Stimulated activated CD8-positive, alpha-beta memory T cell treated with anti-CD3 and anti-CD28 coated beads, Interleukin-12 subunit alpha, Interleukin-12 subunit beta, amount 100 ng/mL, for 4 hours (primary cell): Measurements from ENCODE around the gene OTUD6A.

Experiments used
- DNase-seq: peaks from one replicate; pipeline ENCODE4 v3.0.0-alpha.2; 2020; ENCODE audit warnings: low read depth

Gene OTUD6A

GRCh38 chrX:70062076-70062475, at the start of gene OTUD6A:
TSS of gene OTUD6A (plus strand) at chrX:70062457. CDS start at chrX:70062525, 68 bp downstream.
- DNase-seq, result no peak

DNA sequence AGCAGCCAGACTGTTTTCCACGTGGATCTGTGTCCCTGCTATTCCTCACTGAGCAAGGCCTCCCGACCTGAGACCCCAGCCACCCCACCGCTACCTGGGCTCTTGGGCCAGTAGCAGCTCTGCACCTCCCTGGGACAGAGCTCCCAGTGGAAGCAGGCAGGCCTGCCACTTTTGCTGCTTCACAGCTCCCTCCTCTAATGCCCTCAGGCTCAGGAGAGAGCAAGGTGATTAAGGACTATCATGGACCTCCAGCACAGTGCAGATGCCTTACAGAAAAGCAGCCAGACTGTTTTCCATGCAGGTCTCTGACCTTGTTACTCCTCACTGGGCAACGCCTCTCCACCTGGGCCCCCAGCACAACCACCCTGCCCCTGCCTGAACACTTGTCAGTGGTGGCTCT, 49.5 kb upstream of the OTUD6A start:
- DNase-seq, result no peak

- DNase-seq, result no peak
These were observed 48.5 kb upstream of the OTUD6A start for GRCh38 chrX:70013466-70014381.

DNA sequence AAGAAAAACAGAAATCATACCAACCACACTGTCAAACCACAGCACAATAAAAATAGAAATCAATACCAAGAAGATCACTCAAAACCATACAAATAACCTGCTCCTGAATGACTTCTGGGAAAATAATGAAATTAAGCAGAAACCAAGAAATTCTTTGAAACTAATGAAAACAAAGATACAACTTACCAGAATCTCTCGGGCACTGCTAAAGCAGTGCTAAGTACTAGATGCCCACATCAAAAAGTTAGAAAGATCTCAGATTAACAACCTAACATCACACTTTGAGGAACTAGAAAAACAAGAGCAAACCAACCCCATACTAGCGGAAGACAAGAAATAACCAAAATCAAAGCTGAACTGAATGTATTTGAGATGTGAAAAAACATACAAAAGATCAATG, 45.7 kb upstream of the OTUD6A start:
- no peak for DNase-seq

- DNase-seq, result no peak
These were observed 39.6 kb upstream of the OTUD6A start for GRCh38 chrX:70022616-70023015.

DNA sequence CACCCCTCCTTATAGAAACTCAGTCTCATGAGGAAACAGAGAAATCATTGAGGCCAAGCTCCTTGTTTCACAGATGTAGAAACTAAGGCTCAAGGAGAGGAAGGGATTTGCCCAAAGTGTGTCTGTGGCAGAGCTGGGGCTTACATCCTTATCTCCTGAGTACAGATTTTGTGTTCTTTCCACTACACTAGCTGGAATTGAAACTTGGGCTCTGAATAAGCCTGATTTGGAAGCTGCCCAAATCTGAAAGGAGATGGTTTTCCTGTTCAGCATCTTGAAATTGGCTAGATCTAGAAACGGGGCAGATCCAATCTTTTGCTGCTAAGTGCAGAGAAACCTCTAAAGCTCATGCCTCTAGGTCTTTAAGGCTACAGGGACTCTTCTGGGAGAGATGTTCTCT, 36.8 kb upstream of the OTUD6A start:
- DNase-seq, result no peak

DNA sequence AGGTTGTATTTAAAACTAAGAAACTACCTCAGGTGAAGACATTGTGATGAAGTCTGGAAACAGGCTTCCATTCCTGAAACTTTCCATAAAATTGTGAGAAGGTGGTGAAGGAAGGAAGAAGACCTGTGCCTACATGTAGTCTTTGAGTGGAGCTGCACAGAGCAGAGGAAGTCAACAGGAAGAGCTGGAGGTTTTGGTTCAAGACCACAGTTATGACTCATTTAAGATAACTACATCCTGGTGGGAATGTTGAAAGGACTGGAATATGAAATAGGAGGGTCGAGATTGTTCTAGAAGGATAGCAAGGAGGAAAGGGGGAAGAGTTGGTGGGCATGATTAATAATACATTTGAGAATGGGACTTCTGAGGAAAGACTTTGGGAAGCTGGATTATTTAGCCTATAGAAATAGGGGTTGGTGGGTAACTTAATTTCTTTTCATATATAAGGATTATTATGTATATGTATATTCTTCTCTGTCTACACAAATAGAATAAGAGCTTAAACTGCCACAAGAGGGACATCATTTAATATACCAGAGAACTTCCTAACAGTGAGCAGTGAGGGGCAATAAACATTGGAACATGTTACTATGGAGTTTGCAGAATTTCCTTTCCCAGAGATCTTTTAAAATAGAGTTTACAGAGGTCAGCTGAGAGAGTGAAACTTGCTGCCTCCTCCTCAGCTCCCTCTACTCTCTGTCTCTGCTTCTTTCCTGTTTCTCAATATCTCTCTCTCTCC, 36.0 kb upstream of the OTUD6A start:
- no peak for DNase-seq

- DNase-seq, result no peak
These were observed 35.4 kb upstream of the OTUD6A start for GRCh38 chrX:70026851-70027200.

GRCh38 chrX:70029863-70030262, 32.4 kb upstream of the OTUD6A start:
- no peak for DNase-seq

DNA sequence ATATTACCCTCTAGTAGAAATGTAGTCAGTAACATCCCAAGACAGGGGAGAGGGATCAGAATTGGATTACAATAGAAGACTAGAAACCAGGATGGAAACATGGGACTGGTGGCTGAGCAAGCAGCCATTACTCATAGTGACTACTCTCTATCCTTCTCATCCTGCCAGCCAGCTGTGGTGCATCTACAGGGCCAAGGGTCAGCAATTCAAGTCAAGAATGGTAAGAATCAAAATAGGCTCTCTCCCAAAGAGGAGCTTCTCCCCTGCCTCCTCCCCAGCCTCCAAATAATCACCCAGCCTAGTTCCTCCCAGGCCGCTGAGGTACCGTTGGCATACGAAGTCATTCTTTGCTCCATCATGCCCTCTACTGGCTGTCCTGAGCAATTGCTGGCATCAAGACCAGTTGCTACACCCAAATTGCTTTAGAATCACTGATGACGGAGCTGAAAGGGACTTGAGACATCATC, 31.9 kb upstream of the OTUD6A start:
- DNase-seq, result no peak

- no peak for DNase-seq
These were observed 29.5 kb upstream of the OTUD6A start for GRCh38 chrX:70032792-70033191.

- DNase-seq, result no peak
These were observed 28.8 kb upstream of the OTUD6A start for GRCh38 chrX:70033348-70034051.

- DNase-seq, result no peak
These were observed 27.6 kb upstream of the OTUD6A start for GRCh38 chrX:70034646-70035045.

- no peak for DNase-seq
These were observed 23.7 kb upstream of the OTUD6A start for GRCh38 chrX:70038515-70038914.

DNA sequence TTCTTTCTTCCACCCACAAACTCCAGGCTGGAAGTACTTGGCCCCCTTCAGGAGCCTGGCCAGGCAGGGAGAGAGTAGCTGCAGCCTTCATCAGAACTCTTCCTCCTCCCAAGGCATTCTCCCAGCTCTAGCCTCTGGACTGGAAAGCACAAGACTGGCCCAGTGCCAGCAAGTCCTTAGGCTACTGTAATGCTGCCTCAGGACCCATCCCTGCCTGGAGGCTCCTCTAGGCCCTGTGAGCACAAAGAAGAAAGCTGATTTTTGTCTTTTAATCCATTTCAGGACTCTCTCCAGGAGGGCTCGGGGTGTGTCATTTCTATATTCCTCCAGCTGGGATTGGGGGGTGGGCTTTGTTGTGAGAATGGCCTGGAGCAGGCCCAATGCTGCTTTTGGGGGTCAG, 23.3 kb upstream of the OTUD6A start:
- DNase-seq, result no peak

DNA sequence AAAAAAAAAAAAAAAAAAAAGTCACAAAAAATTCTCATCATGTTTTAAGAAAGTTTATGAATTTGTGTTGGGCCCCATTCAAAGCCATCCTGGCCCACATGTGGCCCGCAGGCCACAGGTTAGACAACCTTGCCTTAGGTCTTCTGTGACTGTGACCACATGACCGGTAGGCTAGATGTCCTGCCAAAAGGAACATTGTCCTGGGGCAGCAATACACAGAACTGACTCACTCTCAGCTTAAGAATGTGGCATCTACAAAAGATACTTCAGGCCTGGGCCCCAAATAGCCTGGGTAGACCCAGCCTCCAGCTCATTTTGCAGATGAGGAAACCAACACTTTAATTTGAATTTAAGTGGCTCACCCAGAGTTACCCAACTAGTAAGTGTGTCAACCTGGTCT, 22.5 kb upstream of the OTUD6A start:
- DNase-seq, result no peak

DNA sequence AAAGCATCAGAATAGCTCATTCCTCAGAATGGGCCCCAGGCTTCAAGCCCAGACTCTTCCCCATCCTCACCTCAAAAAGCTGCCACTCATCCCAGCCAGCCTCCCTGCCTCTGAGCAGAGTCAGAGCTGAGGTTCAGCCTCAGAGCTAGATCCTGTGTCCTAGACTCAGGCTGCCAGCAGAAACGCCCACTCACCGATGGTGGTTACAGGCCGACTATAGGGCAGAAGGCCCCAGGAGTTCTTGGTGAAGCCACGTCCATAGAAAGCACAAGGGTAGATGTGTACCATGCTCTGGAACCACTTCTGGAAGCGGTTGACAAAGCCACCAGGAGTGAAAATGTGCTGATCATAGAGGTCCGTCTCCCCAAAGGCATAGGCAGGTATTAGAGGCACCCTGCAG, 20.3 kb upstream of the OTUD6A start:
- DNase-seq, result no peak

- DNase-seq, result no peak
These were observed 19.6 kb upstream of the OTUD6A start for GRCh38 chrX:70042399-70043371.

GRCh38 chrX:70043685-70044084, 18.6 kb upstream of the OTUD6A start:
- no peak for DNase-seq

DNA sequence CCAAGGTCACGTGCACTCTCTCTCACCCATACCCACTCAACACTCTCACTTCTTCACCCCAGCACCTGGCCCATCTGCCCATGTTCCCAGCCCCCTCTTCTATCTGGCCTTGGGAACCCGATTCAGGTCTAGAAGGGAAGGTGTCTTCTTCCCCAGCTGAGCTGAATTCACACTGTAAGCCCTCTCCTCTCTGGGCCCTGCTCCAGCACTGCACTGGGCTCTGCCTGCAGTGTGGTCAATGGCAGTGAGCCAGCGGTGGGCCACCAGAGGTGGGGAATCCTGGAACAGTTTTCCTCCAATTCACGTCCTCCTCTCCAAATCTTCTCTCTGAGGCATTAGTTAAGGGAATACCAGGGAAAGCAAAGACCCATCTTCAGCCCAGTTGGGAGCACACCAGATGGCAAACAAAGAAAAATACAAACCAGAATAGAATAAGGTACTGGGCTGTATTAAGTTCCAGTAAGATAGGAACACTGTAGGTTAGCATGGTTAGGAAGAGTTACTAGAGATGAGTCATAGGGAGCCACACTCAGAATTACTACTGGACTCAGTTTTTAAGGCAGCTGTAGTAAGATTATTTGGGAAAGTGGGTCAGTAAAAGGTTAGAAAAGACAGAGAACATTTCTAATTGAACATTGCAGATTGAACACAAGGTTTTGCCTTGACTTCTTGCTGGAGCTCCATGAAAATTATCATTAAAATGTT, 17.6 kb upstream of the OTUD6A start:
- DNase-seq, result no peak

DNA sequence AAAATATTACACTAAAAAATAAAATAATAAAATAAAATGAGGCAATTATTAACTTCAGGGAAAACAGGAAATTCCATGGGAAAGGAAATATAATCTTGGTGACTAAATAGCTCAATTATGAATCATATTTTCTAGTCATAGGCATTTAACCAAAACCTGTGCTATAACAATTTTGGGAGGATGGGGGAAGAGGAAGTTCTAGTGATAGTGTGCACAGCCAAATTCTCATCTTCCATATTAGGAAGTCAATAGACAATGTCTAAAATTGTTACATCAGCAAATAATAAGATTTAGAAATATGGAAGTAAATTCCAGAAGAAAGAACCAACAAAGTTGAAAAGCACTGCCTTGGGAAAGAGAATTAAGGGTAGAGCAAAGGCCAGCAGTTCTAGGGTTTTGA, 15.3 kb upstream of the OTUD6A start:
- no peak for DNase-seq
